ENCODE data around the gene GATB.

The GATB gene

DNA sequence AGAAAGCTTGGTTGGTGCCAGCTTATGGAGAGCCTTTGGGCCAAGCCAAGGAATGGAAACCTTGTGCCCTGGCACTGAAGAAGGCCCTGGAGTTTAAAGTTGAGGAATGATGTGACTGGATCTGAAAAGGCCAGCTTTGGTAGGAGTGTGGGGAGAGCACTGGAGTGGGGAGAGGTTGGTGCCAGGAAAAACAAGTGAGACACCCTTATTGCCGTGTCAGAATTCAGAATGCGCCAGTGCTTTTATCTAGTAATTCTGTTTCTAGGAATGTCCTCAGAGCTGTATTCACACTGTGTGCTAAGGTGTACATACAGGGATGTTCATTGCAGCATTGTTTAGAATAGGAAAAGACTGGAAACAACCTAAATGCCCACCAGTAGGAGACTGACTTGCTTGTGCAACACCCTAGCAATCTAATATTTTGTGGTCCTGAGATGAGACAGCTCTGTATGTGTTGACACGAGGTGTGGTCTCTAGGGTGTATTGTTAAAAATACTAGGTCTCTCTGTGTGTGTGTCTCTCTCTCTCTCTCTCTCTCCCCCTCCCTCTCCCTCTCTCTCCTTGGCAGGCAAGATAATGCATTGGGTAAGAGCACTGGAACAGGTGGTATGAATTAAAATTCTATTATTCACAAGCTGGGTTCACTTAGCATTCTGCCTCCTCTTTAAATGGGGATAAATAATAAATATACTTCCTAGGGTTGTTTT is 107.8 kb downstream of the GATB start:
- Histone ChIP-seq H3K27ac (ENCODE audit: low read depth, low read length) (no peak overlapping the region), H3K4me1 (ENCODE audit: control insufficient read depth in 5 of 5, insufficient read depth in 5 of 5, low read length in 5 of 5) (peaks cover 0 to 3% (median 3%) of the 10 kb centered on the region in 5 donors)

DNA sequence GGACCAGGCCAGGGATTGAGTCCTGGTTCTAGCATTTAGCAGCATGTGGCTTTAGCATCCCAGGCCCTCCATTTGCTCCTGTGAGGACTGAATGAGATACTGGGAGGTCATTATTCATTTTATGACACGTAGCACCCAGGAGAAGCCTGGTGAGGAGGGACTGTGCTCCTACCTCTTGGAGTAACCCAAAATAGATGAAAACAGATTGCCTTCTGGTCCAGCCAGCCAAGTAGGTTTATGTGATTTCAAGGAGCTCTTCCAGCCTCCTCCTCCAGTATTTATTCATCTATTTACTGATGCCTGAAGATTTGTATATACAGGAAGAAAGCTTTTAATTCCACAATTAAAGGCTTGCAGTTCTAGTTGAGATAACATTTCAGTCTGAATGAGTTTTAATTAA is 109.3 kb downstream of the GATB start:
- H3K36me3 ChIP-seq (ENCODE audit: control insufficient read depth in 5 of 5, insufficient read depth in 5 of 5, low read length in 5 of 5): no peaks in the 10 kb centered on the region
- H3K4me3 ChIP-seq (ENCODE audit: low read depth in 1 of 5, low read length in 5 of 5): no peak overlapping the region
- peaks cover 0 to 3% (median 3%) of the 10 kb centered on the region in 5 donors for H3K4me1 ChIP-seq (ENCODE audit: control insufficient read depth in 5 of 5, insufficient read depth in 5 of 5, low read length in 5 of 5)
- H3K9me3 ChIP-seq (ENCODE audit: control insufficient read depth in 5 of 5, low read length in 5 of 5): no peaks in the 10 kb centered on the region
- H3K27me3 ChIP-seq (ENCODE audit: control insufficient read depth in 5 of 5, insufficient read depth in 4 of 5, low read length in 5 of 5): peaks cover 0 to 4% (median 0%) of the 10 kb centered on the region in 5 donors
- H3K9ac ChIP-seq (ENCODE audit: low read length in 5 of 5): no peak overlapping the region
- H3K27ac ChIP-seq (ENCODE audit: low read depth, low read length): no peak overlapping the region

More for the DNA sequence above, 107.8 kb downstream of the GATB start:
- Histone ChIP-seq H3K36me3 (ENCODE audit: control insufficient read depth in 5 of 5, insufficient read depth in 5 of 5, low read length in 5 of 5) (no peaks in the 10 kb centered on the region), H3K9me3 (ENCODE audit: control insufficient read depth in 5 of 5, low read length in 5 of 5) (no peaks in the 10 kb centered on the region), H3K9ac (ENCODE audit: low read length in 5 of 5) (no peak overlapping the region), H3K4me3 (ENCODE audit: low read depth in 1 of 5, low read length in 5 of 5) (no peak overlapping the region), H3K27me3 (ENCODE audit: control insufficient read depth in 5 of 5, insufficient read depth in 4 of 5, low read length in 5 of 5) (peaks cover 0 to 4% (median 0%) of the 10 kb centered on the region in 5 donors)

DNA sequence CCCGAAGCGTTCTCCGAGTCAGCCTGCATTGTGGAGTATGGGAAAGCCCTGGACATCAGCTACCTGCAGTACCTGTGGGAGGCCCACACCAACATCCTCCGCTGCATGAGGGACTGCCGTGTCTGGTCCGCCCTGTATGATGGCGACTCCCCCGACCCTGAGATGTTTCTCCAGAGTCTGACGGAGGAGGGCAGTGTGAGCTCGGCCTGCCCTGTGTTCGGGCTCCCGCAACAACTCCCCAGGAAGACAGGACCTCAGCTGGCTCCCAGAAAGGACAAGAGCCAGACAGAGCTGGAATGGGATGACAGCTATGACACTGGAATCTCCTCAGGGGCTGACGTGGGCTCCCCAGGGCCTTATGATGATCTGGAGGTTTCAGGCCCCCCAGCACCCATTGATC is 111.3 kb downstream of the GATB start:
- H3K4me3 ChIP-seq (ENCODE audit: low read depth in 1 of 5, low read length in 5 of 5): no peak overlapping the region

DNA sequence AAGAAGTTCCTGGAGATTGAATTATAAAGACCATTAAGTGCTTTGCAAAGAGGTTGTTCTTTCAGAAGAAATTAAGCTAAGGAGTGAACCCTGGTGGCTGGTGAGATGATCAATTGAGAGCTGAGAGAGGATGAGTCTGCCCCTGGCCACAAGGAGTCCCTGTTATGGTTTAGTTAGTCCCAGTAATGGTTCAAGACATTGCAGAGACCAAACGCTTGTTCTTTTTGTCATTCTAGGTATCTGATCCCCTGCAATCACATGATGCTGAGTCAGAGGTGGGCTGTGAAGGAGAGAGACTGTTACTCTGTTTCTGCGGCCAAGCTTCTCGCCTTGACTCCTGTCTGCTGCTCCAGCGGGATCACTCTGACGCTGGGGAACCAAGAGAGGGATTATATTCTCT is 114.5 kb downstream of the GATB start:
- Histone ChIP-seq H3K27ac (ENCODE audit: low read depth, low read length) (no peak overlapping the region), H3K4me3 (ENCODE audit: low read depth in 1 of 5, low read length in 5 of 5) (no peak overlapping the region), H3K36me3 (ENCODE audit: control insufficient read depth in 5 of 5, insufficient read depth in 5 of 5, low read length in 5 of 5) (no peaks in the 10 kb centered on the region), H3K9me3 (ENCODE audit: control insufficient read depth in 5 of 5, low read length in 5 of 5) (no peaks in the 10 kb centered on the region), H3K4me1 (ENCODE audit: control insufficient read depth in 5 of 5, insufficient read depth in 5 of 5, low read length in 5 of 5) (no peaks in the 10 kb centered on the region), H3K9ac (ENCODE audit: low read length in 5 of 5) (no peak overlapping the region), H3K27me3 (ENCODE audit: control insufficient read depth in 5 of 5, insufficient read depth in 4 of 5, low read length in 5 of 5) (peaks cover 0 to 4% (median 0%) of the 10 kb centered on the region in 5 donors)

More for the DNA sequence above, 111.3 kb downstream of the GATB start:
- Histone ChIP-seq H3K36me3 (ENCODE audit: control insufficient read depth in 5 of 5, insufficient read depth in 5 of 5, low read length in 5 of 5) (no peaks in the 10 kb centered on the region), H3K4me1 (ENCODE audit: control insufficient read depth in 5 of 5, insufficient read depth in 5 of 5, low read length in 5 of 5) (peaks cover 0 to 3% (median 3%) of the 10 kb centered on the region in 5 donors), H3K27ac (ENCODE audit: low read depth, low read length) (no peak overlapping the region), H3K9me3 (ENCODE audit: control insufficient read depth in 5 of 5, low read length in 5 of 5) (no peaks in the 10 kb centered on the region), H3K27me3 (ENCODE audit: control insufficient read depth in 5 of 5, insufficient read depth in 4 of 5, low read length in 5 of 5) (peaks cover 0 to 4% (median 0%) of the 10 kb centered on the region in 5 donors), H3K9ac (ENCODE audit: low read length in 5 of 5) (no peak overlapping the region)

DNA sequence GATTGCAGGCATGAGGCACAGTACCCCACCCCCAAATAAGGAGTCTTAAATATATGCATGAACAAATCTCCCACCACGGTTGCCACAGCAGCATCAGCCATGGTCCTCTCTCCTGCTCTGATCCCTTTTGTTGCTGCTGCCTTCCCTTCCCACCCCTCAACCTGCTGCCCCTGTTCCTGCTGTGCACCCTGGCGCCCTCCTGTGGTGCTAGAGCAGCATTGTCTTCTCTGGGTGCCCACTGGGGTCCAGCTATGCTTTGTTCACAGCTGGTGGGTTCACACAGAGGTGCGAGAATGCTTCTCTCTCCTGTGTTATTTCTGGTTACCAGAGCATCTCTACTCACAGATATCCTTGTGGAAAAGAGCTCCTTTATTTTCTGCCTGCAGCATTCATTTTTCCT is 116.2 kb downstream of the GATB start:
- Histone ChIP-seq H3K27ac (ENCODE audit: low read depth, low read length) (no peak overlapping the region), H3K36me3 (ENCODE audit: control insufficient read depth in 5 of 5, insufficient read depth in 5 of 5, low read length in 5 of 5) (no peaks in the 10 kb centered on the region), H3K9ac (ENCODE audit: low read length in 5 of 5) (peak overlapping the region in 1 of 5 donors; percentile 24), H3K9me3 (ENCODE audit: control insufficient read depth in 5 of 5, low read length in 5 of 5) (no peaks in the 10 kb centered on the region), H3K27me3 (ENCODE audit: control insufficient read depth in 5 of 5, insufficient read depth in 4 of 5, low read length in 5 of 5) (peaks cover 0 to under 1% (median 0%) of the 10 kb centered on the region in 5 donors), H3K4me3 (ENCODE audit: low read depth in 1 of 5, low read length in 5 of 5) (no peak overlapping the region), H3K4me1 (ENCODE audit: control insufficient read depth in 5 of 5, insufficient read depth in 5 of 5, low read length in 5 of 5) (no peaks in the 10 kb centered on the region)

DNA sequence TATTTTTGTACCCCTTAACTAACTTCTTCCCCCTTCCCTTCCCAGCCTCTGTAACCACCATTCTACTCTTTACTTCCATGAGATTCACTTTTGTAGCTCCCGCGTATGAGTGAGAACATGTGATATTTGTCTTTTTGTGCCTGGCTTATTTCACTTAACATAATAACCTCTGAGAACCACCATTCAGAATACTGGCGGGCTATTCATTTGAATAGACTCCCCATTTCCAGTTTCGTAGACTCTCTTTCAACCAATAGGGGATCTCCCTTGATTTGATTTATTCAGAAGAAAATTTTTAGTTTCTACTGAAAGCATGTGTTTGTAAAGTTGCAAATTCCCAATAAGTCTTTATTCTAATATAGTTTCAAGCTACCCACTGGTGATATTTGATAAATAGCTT is 117.2 kb downstream of the GATB start:
- no peak overlapping the region for H3K4me3 ChIP-seq (ENCODE audit: low read depth in 1 of 5, low read length in 5 of 5)
- H3K27ac ChIP-seq (ENCODE audit: low read depth, low read length): no peak overlapping the region
- H3K9ac ChIP-seq (ENCODE audit: low read length in 5 of 5): no peak overlapping the region
- no peaks in the 10 kb centered on the region for H3K36me3 ChIP-seq (ENCODE audit: control insufficient read depth in 5 of 5, insufficient read depth in 5 of 5, low read length in 5 of 5)
- H3K9me3 ChIP-seq (ENCODE audit: control insufficient read depth in 5 of 5, low read length in 5 of 5): no peaks in the 10 kb centered on the region
- no peaks in the 10 kb centered on the region for H3K4me1 ChIP-seq (ENCODE audit: control insufficient read depth in 5 of 5, insufficient read depth in 5 of 5, low read length in 5 of 5)
- H3K27me3 ChIP-seq (ENCODE audit: control insufficient read depth in 5 of 5, insufficient read depth in 4 of 5, low read length in 5 of 5): no peaks in the 10 kb centered on the region

DNA sequence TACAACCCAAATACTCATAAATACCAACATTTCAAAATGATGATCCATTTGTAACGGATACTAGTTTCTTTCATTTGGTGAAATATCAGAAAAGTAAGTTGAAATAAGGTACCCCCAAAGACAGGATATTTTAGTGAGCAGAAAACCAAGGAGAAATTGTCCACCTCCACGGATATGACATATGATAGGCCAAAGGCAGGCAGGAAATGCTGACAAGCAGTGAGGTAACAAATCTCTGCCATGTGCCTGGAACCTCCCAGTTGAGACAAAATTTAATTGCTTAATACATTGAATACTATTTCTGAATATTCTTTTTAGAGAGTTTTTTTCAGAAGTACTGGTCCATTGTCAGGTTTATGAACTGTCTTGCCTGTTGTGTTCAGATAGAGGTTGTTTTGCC is 118.8 kb downstream of the GATB start:
- no peaks in the 10 kb centered on the region for H3K27me3 ChIP-seq (ENCODE audit: control insufficient read depth in 5 of 5, insufficient read depth in 4 of 5, low read length in 5 of 5)
- H3K27ac ChIP-seq (ENCODE audit: low read depth, low read length): no peak overlapping the region

DNA sequence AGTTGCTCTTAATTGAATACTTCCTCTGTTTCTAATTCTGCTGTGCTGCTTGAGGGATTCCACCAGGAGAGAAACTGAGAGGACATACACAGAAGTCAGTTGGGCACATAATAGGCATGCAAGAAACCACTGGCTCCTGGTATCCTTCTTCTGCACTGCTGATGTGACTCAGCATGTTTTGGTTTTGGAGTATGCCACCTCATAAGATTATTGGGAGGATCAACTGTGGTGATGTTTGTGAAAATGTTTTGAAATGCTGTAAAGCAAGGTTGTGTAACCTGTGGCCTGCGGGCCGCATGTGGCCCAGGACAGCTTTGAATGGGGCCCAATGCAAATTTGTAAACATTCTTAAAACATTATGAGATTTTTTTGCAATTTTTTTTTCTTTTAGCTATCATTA is 119.6 kb downstream of the GATB start:
- Histone ChIP-seq H3K27me3 (ENCODE audit: control insufficient read depth in 5 of 5, insufficient read depth in 4 of 5, low read length in 5 of 5) (no peaks in the 10 kb centered on the region), H3K4me3 (ENCODE audit: low read depth in 1 of 5, low read length in 5 of 5) (no peak overlapping the region), H3K4me1 (ENCODE audit: control insufficient read depth in 5 of 5, insufficient read depth in 5 of 5, low read length in 5 of 5) (no peaks in the 10 kb centered on the region), H3K9ac (ENCODE audit: low read length in 5 of 5) (no peak overlapping the region), H3K36me3 (ENCODE audit: control insufficient read depth in 5 of 5, insufficient read depth in 5 of 5, low read length in 5 of 5) (no peaks in the 10 kb centered on the region), H3K9me3 (ENCODE audit: control insufficient read depth in 5 of 5, low read length in 5 of 5) (no peaks in the 10 kb centered on the region), H3K27ac (ENCODE audit: low read depth, low read length) (no peak overlapping the region)

More for the DNA sequence above, 118.8 kb downstream of the GATB start:
- Histone ChIP-seq H3K4me1 (ENCODE audit: control insufficient read depth in 5 of 5, insufficient read depth in 5 of 5, low read length in 5 of 5) (no peaks in the 10 kb centered on the region), H3K9me3 (ENCODE audit: control insufficient read depth in 5 of 5, low read length in 5 of 5) (no peaks in the 10 kb centered on the region), H3K9ac (ENCODE audit: low read length in 5 of 5) (no peak overlapping the region), H3K36me3 (ENCODE audit: control insufficient read depth in 5 of 5, insufficient read depth in 5 of 5, low read length in 5 of 5) (no peaks in the 10 kb centered on the region), H3K4me3 (ENCODE audit: low read depth in 1 of 5, low read length in 5 of 5) (no peak overlapping the region)

DNA sequence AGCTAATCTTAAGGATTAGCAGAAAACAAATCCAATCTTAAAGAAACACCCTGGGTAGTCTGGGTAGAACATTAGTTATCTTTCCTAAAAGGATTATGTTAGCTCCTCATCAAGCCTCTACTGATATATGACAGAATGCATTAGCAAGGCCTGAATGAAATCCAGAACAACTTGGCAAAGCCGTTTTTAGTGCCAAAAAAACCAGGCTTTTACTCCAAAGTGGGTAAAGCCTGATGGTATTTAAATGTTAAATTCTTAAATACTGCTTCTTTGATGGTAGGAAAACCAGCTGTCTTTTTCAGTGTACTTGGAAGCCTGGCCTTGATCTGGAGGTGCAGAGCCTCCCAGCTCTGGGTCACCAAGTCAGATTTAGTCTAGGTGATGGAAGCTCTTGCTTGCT is 120.4 kb downstream of the GATB start:
- Histone ChIP-seq H3K36me3 (ENCODE audit: control insufficient read depth in 5 of 5, insufficient read depth in 5 of 5, low read length in 5 of 5) (no peaks in the 10 kb centered on the region), H3K4me1 (ENCODE audit: control insufficient read depth in 5 of 5, insufficient read depth in 5 of 5, low read length in 5 of 5) (no peaks in the 10 kb centered on the region), H3K9me3 (ENCODE audit: control insufficient read depth in 5 of 5, low read length in 5 of 5) (no peaks in the 10 kb centered on the region), H3K9ac (ENCODE audit: low read length in 5 of 5) (no peak overlapping the region), H3K4me3 (ENCODE audit: low read depth in 1 of 5, low read length in 5 of 5) (no peak overlapping the region), H3K27ac (ENCODE audit: low read depth, low read length) (no peak overlapping the region), H3K27me3 (ENCODE audit: control insufficient read depth in 5 of 5, insufficient read depth in 4 of 5, low read length in 5 of 5) (no peaks in the 10 kb centered on the region)

DNA sequence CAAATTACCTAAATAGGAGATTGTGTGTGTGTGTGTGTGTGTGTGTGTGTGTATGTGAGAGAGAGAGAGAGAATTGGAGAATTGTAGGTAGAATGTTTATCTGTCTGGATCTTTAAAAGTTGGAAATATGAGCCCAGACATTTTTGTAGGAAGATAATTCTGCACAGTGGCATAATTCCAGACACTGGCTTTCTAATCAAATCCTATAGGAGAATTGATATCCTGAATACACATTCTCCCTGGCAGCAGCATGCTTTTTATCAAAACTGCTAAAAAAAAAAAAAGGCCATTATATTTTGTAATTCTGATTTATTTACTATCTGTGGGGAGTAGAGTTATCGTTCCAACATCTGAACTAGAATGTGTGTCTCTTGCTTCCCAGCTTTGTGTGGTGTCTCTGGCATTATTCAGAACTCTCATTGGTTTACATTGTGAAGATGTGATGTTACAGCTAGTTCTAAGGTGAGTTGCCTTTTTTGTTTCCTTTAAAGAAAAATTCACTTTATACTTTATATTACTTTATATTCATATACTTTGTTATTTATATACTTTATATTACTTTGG is 122.4 kb downstream of the GATB start:
- no peak overlapping the region for H3K4me3 ChIP-seq (ENCODE audit: low read depth in 1 of 5, low read length in 5 of 5)
- peaks cover 0 to 1% (median 0%) of the 10 kb centered on the region in 5 donors for H3K9me3 ChIP-seq (ENCODE audit: control insufficient read depth in 5 of 5, low read length in 5 of 5)
- H3K27ac ChIP-seq (ENCODE audit: low read depth, low read length): no peak overlapping the region
- no peaks in the 10 kb centered on the region for H3K4me1 ChIP-seq (ENCODE audit: control insufficient read depth in 5 of 5, insufficient read depth in 5 of 5, low read length in 5 of 5)
- H3K9ac ChIP-seq (ENCODE audit: low read length in 5 of 5): no peak overlapping the region
- H3K27me3 ChIP-seq (ENCODE audit: control insufficient read depth in 5 of 5, insufficient read depth in 4 of 5, low read length in 5 of 5): no peaks in the 10 kb centered on the region
- no peaks in the 10 kb centered on the region for H3K36me3 ChIP-seq (ENCODE audit: control insufficient read depth in 5 of 5, insufficient read depth in 5 of 5, low read length in 5 of 5)
